HEK293T (cell line): ENCODE results near the gene DMGDH.

Experiments used
- CTCF ChIA-PET: fragments of 350-600 bp; formaldehyde crosslinking; extraction: SDS; loops from one replicate; lab custom pipeline; 2021; ENCODE audit warnings: antibody characterized with exemption, inconsistent platforms; lab: Yijun Ruan, JAX
- POLR2A ChIA-PET: fragments of 350-600 bp; formaldehyde crosslinking; extraction: SDS; loops from one replicate; lab custom pipeline; 2020; ENCODE audit warnings: antibody characterized with exemption, inconsistent platforms; lab: Yijun Ruan, JAX
- DNase-seq: peaks from one replicate; pipeline ENCODE4 v3.0.0; 2012; ENCODE audit warnings: mixed read lengths; ENCODE audit errors: extremely low spot score
- ARNT ChIP-seq: fragments of 450-650 bp; IDR thresholded peaks from 2 replicates; pipeline ENCODE4 v1.6.1; 2017; ENCODE audit warnings: mild to moderate bottlenecking
- BHLHE40 ChIP-seq: fragments of 450-650 bp; IDR thresholded peaks from 2 replicates; pipeline ENCODE4 v1.6.1; 2016; ENCODE audit warnings: mild to moderate bottlenecking, moderate library complexity, borderline replicate concordance
- CTBP1 ChIP-seq: fragments of 450-650 bp; IDR thresholded peaks from 2 replicates; pipeline ENCODE4 v1.6.1; 2016; ENCODE audit warnings: borderline replicate concordance
- ELF4 ChIP-seq: fragments of 450-650 bp; IDR thresholded peaks from 2 replicates; pipeline ENCODE4 v1.6.1; 2017; ENCODE audit warnings: antibody characterized with exemption
- FOXA1 ChIP-seq: fragments of 450-650 bp; IDR thresholded peaks from 2 replicates; pipeline ENCODE4 v1.6.1; 2016; ENCODE audit warnings: mild to moderate bottlenecking
- FOXK2 ChIP-seq: fragments of 450-650 bp; IDR thresholded peaks from 2 replicates; pipeline ENCODE4 v1.6.1; 2016; ENCODE audit warnings: mild to moderate bottlenecking
- FOXM1 ChIP-seq: fragments of 450-650 bp; IDR thresholded peaks from 2 replicates; pipeline ENCODE4 v1.6.1; 2017; ENCODE audit warnings: mild to moderate bottlenecking, borderline replicate concordance
- HDGF ChIP-seq: fragments of 450-650 bp; IDR thresholded peaks from 2 replicates; pipeline ENCODE4 v1.6.1; 2017; ENCODE audit warnings: antibody characterized with exemption, borderline replicate concordance
- L3MBTL2 ChIP-seq: fragments of 450-650 bp; conservative IDR thresholded peaks from 2 replicates; pipeline ENCODE4 v1.6.1; 2016; ENCODE audit warnings: mild to moderate bottlenecking
- LEF1 ChIP-seq: fragments of 450-650 bp; IDR thresholded peaks from 2 replicates; pipeline ENCODE4 v1.6.1; 2017; ENCODE audit warnings: mild to moderate bottlenecking, borderline replicate concordance
- NFRKB ChIP-seq: fragments of 450-650 bp; IDR thresholded peaks from 2 replicates; pipeline ENCODE4 v1.6.1; 2016; ENCODE audit warnings: mild to moderate bottlenecking, moderate library complexity
- PKNOX1 ChIP-seq: fragments of 450-650 bp; IDR thresholded peaks from 2 replicates; pipeline ENCODE4 v1.6.1; 2016
- SP1 ChIP-seq: fragments of 450-650 bp; IDR thresholded peaks from 2 replicates; pipeline ENCODE4 v1.6.1; 2017
- SUZ12 ChIP-seq: fragments of 450-650 bp; IDR thresholded peaks from 2 replicates; pipeline ENCODE4 v1.6.1; 2016; ENCODE audit warnings: mild to moderate bottlenecking
- TARDBP ChIP-seq: fragments of 450-650 bp; IDR thresholded peaks from 2 replicates; pipeline ENCODE4 v1.6.1; 2016
- ZNF384 ChIP-seq: fragments of 450-650 bp; IDR thresholded peaks from 2 replicates; pipeline ENCODE4 v1.6.1; 2016

Gene DMGDH

DNA sequence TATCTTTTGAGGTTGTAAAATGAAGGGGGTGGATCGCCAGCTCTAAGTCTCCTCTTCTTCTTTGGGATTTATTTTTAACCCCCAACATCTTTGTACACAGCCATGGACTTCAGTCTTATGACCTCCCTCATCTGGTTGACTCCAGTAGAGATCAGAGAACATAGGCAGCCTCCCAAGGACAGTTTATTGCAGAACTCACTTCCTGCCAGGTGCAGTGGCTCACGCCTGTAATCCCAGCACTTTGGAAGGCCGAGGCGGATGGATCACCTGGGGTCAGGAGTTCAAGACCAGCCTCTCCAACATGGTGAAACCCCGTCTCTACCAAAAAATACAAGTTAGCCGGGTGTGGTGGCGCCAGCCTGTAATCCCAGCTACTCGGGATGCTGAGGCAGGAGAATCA, 39.3 kb upstream of the DMGDH start:
- no peak for DNase-seq
- TF ChIP-seq CTBP1 = no peak
- no peak for TF ChIP-seq NFRKB
- TF ChIP-seq ZNF384 = no peak
- TF ChIP-seq FOXA1 = no peak
- no peak for TF ChIP-seq FOXK2
- no peak for TF ChIP-seq FOXM1
- no peak for TF ChIP-seq SP1
- TF ChIP-seq LEF1 = no peak
- no peak for TF ChIP-seq BHLHE40
- TF ChIP-seq TARDBP = no peak
- TF ChIP-seq L3MBTL2 = no peak
- no peak for TF ChIP-seq SUZ12
- TF ChIP-seq PKNOX1 = no peak
- TF ChIP-seq ELF4 = no peak
- TF ChIP-seq HDGF = no peak
- no peak for TF ChIP-seq ARNT
- POLR2A ChIA-PET = no interaction called here
- CTCF ChIA-PET = interaction anchor here (1.1 to 1.2 kb wide), 2 partner anchors 84 to 88 kb away, joined by 6 to 10 read pairs; no protein-coding TSS in a partner anchor

DNA sequence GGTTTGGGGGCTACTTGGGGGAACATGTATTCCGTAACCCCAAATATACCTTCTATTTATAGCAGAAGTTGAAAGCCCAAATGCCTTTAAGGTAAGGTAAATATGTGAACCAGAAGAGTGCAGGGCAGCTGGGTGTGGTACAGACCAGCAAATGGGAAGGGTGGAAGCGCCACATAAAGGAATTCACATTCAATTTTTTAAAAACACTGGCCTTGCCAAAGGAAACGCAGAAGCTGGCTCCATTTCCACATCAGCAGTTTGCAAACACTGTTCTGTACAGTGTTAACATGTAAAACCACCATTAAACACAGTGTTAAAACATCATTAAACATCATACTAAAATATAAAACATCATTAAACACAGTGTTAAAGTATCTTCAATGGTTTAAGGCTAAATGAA, 38.6 kb upstream of the DMGDH start:
- no peak for DNase-seq
- CTCF ChIA-PET = interaction anchor here (1.8 kb wide), 1 partner anchor 86 kb away, joined by 9 read pairs; no protein-coding TSS in a partner anchor
- TF ChIP-seq CTBP1 = no peak
- POLR2A ChIA-PET = no interaction called here

DNA sequence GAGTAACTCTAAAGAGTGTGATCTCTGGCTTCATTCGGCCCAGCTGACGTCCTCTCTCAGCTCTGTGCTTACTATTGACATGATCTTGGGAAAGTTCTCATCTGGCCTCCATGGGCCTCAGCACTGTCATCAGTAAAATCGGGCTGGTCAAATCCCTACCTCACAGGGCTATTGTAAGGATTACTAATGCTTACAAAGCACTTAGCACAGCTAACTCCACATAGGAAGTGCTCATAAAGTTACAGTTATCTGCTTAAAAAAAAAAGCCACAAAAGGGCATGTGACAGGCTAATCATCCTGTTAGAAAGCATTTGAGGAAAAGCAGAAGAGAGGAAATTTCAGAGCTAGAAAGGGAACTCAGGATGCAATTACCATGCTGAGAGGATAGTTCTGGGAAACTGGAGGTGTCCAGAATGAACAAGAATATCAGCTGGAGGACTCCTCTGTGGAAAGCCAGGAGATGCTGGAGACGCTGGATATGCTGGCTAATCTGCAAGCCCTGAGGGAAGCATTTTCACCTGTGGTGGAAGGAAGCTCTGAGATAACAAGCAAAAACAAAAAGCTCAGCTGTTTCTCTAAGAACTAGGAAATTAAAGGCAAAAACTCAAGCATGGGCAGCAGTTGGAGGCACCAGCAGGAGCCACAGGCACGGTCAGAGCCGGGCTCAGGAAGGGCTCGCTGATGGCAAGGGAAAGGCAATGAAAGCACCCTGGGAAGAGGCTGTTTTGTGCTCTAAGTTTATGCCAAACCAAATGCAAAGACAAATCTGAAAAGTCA, 37.7 kb upstream of the DMGDH start:
- POLR2A ChIA-PET = interaction anchor here (1.2 kb wide), 1 partner anchor 158 kb away, joined by 3 read pairs; no protein-coding TSS in a partner anchor
- CTCF ChIA-PET = interaction anchor here (0.9 to 3.4 kb wide), 5 partner anchors 8 to 85 kb away, joined by 3 to 25 read pairs (median 9); no protein-coding TSS in a partner anchor
- peak; percentile 10 for DNase-seq
- TF ChIP-seq NFRKB (no peak), PKNOX1 (no peak), ZNF384 (0 out of 2 replicates have a peak, but pooled peaks have one; percentile 8), BHLHE40 (no peak), CTBP1 (no peak), TARDBP (no peak)

DNA sequence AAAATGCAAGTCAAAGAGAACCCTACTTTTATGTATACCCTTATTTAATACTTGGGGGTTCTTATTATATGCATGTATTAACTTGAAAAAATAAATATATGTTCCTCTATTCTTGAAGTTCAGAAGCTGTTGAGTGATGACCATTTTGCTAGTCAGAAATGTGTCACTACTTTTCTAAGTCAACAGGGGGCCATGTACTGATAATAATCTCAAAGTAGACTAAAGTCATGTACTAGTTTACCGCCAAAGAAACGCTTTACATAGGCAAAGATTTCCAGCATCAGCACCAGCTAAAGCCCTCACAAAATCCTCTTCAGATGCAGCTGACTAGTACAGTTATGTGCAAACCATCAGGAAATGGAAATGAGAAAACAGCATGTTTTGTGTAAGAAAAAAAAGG, 36.4 kb upstream of the DMGDH start:
- ChIA-PET POLR2A (interaction anchor here (1.2 kb wide), 1 partner anchor 160 kb away, joined by 3 read pairs; no protein-coding TSS in a partner anchor), CTCF (interaction anchor here (1.5 to 3.4 kb wide), 3 partner anchors 10 to 81 kb away, joined by 3 to 25 read pairs (median 18); no protein-coding TSS in a partner anchor)
- TF ChIP-seq ARNT = no peak
- TF ChIP-seq FOXK2 = no peak
- no peak for TF ChIP-seq FOXA1
- TF ChIP-seq FOXM1 = no peak
- TF ChIP-seq TARDBP = no peak
- TF ChIP-seq SUZ12 = no peak
- TF ChIP-seq CTBP1 = no peak
- no peak for TF ChIP-seq NFRKB
- TF ChIP-seq PKNOX1 = no peak
- no peak for TF ChIP-seq ZNF384
- no peak for TF ChIP-seq HDGF
- TF ChIP-seq SP1 = no peak
- TF ChIP-seq ELF4 = no peak
- no peak for TF ChIP-seq BHLHE40
- no peak for TF ChIP-seq LEF1
- no peak for TF ChIP-seq L3MBTL2
- DNase-seq = no peak

- POLR2A ChIA-PET = no interaction called here
These were observed 24.3 kb upstream of the DMGDH start for GRCh38 chr5:79093762-79094161.

GRCh38 chr5:79091064-79091463, 21.6 kb upstream of the DMGDH start:
- DNase-seq = no peak
- no peak for TF ChIP-seq LEF1
- TF ChIP-seq SUZ12 = no peak
- POLR2A ChIA-PET = no interaction called here
- CTCF ChIA-PET = interaction anchor here (0.6 kb wide), 1 partner anchor 39 kb away, joined by 3 read pairs; no protein-coding TSS in a partner anchor

More at GRCh38 chr5:79093762-79094161, 24.3 kb upstream of the DMGDH start:
- no peak for DNase-seq
- CTCF ChIA-PET = interaction anchor here (0.9 kb wide), 1 partner anchor 69 kb away, joined by 3 read pairs; no protein-coding TSS in a partner anchor
- no peak for TF ChIP-seq HDGF
- no peak for TF ChIP-seq SP1
- TF ChIP-seq TARDBP = no peak
- no peak for TF ChIP-seq NFRKB
- no peak for TF ChIP-seq ELF4
- no peak for TF ChIP-seq SUZ12

GRCh38 chr5:79088507-79088906, 19.0 kb upstream of the DMGDH start:
- CTCF ChIA-PET = interaction anchor here (1.8 kb wide), 1 partner anchor 19 kb away, joined by 4 read pairs; no protein-coding TSS in a partner anchor

More at GRCh38 chr5:79088507-79088906, 19.0 kb upstream of the DMGDH start:
- POLR2A ChIA-PET = no interaction called here
- DNase-seq = no peak
- TF ChIP-seq FOXM1 = no peak
- no peak for TF ChIP-seq SUZ12
- no peak for TF ChIP-seq NFRKB
- no peak for TF ChIP-seq BHLHE40
- no peak for TF ChIP-seq ZNF384
- no peak for TF ChIP-seq FOXA1
- TF ChIP-seq FOXK2 = no peak
- no peak for TF ChIP-seq TARDBP
- no peak for TF ChIP-seq PKNOX1
- TF ChIP-seq LEF1 = no peak
- no peak for TF ChIP-seq CTBP1
- no peak for TF ChIP-seq ELF4
- TF ChIP-seq L3MBTL2 = no peak
- no peak for TF ChIP-seq ARNT
- no peak for TF ChIP-seq HDGF
- no peak for TF ChIP-seq SP1
